Activated T-cell treated with anti-CD3 and anti-CD28 coated beads, Interleukin-2, amount 50 U/mL, for 24 hours (primary cell): ENCODE data around the gene HLF.
"Not testable (repeated sequence)": the region's sequence is repeated elsewhere in the genome, so short reads cannot be mapped to it uniquely, and the experiment has no call there.

Experiments
- DNase-seq: peaks from one replicate; pipeline ENCODE4 v3.0.0-alpha.2; 2020
- H3K27ac Mint-ChIP-seq: 2 replicates; pipeline ENCODE4 v1.8.0; 2020; ENCODE audit warnings: mild to moderate bottlenecking, mixed read lengths
- H3K27me3 Mint-ChIP-seq: 2 replicates; pipeline ENCODE4 v1.8.0; 2020; ENCODE audit warnings: mixed read lengths
- H3K36me3 Mint-ChIP-seq: 2 replicates; pipeline ENCODE4 v1.8.0; 2020; ENCODE audit warnings: low read depth, mixed read lengths
- H3K4me1 Mint-ChIP-seq: 2 replicates; pipeline ENCODE4 v1.8.0; 2020; ENCODE audit warnings: low read depth, mixed read lengths
- H3K4me3 Mint-ChIP-seq: 2 replicates; pipeline ENCODE4 v1.8.0; 2020; ENCODE audit warnings: mild to moderate bottlenecking, moderate library complexity, mixed read lengths
- H3K9me3 Mint-ChIP-seq: 2 replicates; pipeline ENCODE4 v1.8.0; 2020; ENCODE audit warnings: mixed read lengths

The HLF gene

DNA sequence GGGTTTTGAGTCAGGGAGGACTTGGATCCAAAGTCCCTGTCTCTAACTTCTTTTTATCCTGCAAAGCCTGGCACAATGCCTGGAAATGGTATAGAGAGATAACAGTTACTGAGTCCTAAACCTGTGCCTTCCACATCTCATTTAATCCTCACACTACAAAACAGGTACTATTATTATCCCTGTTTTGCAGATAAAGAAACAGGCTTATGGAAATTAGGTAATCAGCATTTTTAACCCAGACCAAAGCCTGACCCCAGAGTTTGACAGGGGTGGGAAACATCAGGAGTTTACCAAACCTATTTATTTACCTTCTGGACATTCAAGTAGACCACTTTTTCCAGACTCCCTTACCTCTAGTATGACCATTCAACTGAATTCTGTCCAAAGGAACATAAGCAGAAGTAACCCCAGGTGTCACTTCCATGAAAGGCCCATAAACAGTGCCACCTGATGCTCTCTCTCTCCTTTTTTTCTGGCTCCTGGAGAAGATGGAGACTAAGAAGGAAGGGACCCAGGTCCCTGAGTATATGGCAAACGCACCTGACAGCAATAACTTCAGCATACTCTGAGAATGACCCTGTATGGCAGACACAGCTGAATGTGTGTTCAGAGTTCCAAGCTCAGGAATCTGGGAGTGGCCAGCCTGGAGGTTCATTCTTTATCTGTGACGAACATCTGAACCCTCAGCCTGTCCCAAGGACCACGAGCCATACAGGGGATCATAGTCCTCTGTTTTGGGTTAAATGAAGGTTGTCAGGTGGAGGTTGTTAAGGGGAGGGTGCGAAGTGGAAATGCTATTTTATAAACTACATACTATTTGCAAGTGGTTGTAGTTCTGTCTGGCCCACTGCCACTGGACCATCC lies 62.7 kb downstream of the HLF start:
- Mint-ChIP-seq H3K36me3 (no peaks in the 10 kb centered on the region), H3K4me3 (no peak overlapping the region)

DNA sequence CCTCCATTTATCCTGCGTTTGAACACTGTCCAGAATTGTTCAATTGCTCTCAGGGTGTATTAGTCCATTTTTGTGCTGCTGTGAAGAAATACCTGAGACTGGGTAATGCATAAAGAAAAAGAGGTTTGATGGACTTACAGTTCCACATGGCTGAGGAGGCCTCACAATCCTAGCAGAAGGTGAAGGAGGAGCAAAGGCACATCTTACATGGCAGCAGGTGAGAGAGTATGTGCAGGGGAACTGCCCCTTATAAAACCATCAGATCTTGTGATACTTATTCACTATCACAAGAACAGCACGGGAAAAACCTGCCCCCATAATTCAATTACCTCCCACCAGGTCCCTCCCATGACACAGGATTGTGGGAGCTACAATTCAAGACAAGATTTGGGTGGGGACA lies 63.8 kb downstream of the HLF start:
- not testable (repeated sequence) for H3K4me3 Mint-ChIP-seq, H3K4me1 Mint-ChIP-seq, H3K27ac Mint-ChIP-seq

More for the DNA sequence above, 62.7 kb downstream of the HLF start:
- DNase-seq, result no peak
- no peak overlapping the region for H3K27ac Mint-ChIP-seq
- H3K9me3 Mint-ChIP-seq, result peaks cover 3% of the 10 kb centered on the region
- H3K27me3 Mint-ChIP-seq, result peaks cover 7% of the 10 kb centered on the region
- H3K4me1 Mint-ChIP-seq, result no peaks in the 10 kb centered on the region

DNA sequence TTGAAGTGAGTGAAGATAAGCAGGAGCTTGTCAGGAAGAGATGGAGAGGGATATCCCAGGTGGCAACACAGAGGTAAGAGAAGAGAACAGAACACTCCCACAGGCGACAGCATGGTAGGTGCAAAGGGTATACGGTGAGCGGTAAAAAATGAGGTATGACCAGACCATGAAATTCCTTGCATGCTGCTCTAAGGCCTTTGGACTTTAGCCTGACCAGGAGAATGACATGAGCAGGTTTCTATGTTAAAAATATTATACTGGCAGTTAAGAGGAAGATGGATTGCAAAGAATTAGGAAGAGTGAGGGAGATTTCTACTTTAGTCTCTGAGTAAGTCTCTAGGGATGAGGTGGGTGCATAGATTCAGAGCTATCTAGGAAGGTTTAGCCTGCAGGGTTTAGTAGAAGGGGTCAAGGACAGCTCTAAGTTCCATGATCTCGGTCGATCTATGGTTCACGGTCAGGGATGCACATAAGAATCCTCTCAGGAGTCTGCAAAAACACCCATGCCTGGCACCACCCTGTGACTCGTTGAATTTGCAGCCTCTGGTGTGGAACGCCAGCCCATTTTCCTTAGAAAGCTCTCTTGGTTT lies 65.7 kb downstream of the HLF start:
- Mint-ChIP-seq H3K27me3 (peaks cover 7% of the 10 kb centered on the region), H3K36me3 (no peaks in the 10 kb centered on the region), H3K4me3 (no peak overlapping the region), H3K27ac (no peak overlapping the region), H3K9me3 (peaks cover 3% of the 10 kb centered on the region), H3K4me1 (no peaks in the 10 kb centered on the region)
- DNase-seq, result no peak

More for the DNA sequence above, 63.8 kb downstream of the HLF start:
- H3K9me3 Mint-ChIP-seq, H3K36me3 Mint-ChIP-seq, H3K27me3 Mint-ChIP-seq, DNase-seq: not testable (repeated sequence)

DNA sequence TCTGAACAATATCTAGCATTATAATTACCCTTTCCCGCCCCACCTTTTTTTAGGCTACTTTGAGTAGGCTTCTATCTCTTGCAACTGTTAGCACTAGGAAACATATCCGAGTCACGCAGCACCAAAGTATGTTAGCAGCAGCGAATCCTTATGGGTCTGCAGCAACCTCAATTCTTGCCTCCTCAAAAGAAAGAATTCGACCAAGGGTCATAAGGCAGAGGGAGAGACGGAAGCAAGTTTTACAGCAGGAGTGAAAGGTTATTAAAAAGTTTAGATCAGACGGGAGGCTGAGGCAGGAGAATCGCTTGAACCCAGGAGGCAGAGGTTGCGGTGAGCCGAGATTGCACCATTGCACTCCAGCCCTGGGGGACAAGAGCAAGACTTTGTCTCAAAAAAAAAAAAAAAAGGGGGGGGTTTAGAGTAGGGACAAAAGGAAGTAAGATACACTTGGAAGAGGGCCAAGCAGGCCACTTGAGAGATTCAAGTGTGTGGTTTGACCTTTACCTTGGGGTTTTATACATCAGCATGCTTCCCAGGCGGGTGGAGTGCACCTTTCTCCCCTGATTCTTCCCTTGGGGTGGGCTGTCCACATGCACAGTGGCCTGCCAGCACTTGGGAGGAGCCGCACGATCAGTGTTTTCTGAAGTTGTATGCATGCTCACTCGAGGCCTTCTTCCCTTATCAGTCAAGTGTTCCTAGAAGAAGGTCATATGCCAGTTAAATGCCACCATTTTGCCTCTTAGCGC lies 67.7 kb downstream of the HLF start:
- no peak for DNase-seq
- Mint-ChIP-seq H3K9me3 (peaks cover 3% of the 10 kb centered on the region), H3K27me3 (peaks cover 2% of the 10 kb centered on the region), H3K36me3 (no peaks in the 10 kb centered on the region), H3K4me3 (no peak overlapping the region), H3K27ac (no peak overlapping the region), H3K4me1 (no peaks in the 10 kb centered on the region)

DNA sequence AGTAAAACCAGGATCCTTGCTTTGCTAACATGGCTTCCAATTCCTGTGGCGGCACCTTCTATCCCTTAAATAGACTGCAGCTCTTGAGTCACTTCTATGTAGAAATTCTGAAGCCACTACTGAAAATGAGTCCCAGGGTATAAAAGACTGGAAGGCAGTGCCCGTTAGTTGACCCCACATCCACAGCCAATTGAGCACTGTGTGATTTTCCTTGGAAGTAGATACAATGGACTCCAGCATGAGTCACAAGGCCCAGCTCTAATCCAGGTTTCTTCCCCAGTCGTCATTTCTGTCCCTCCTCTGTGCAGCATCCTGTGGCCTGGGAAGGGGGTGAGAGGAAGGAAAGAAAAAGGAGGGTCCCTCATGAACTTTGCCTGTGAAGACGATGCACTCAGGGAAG lies 69.5 kb downstream of the HLF start:
- Mint-ChIP-seq H3K27ac (no peak overlapping the region), H3K4me1 (no peaks in the 10 kb centered on the region), H3K4me3 (no peak overlapping the region), H3K36me3 (no peaks in the 10 kb centered on the region), H3K27me3 (peaks cover 13% of the 10 kb centered on the region), H3K9me3 (peaks cover 4% of the 10 kb centered on the region)
- DNase-seq, result no peak

DNA sequence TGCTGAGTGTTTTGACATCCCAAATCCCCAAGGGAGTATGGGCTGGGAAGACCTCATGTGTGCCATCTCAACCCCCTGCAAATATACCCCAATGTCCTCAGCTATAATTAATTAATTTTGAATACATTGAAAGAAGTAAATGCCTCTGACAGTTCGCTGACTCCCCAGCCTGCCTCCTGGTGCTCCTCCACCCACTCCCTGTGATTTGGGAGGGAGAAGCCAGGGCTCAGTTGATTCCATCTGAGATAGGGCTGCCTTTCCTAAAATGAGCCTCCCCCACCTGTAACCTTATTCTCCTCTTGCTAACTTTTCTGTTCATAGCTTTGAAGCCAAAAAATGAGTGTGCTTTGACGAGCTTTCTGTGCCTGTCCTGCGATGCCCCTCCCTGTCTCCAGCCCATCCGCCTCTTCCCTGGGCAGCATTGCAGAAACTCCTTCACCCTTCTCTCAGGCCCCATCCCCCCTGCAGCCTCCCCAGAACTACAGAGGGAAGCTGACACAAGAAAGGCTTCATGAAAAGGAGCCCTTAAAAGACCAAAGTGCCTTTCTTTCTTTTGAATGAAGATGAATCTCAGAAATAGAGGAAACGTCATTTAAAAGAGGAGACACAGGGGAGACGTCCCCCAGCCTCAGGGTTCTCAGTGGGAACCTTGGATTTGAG lies 70.3 kb downstream of the HLF start:
- no peak for DNase-seq
- Mint-ChIP-seq H3K36me3 (no peaks in the 10 kb centered on the region), H3K4me1 (peaks cover 5% of the 10 kb centered on the region), H3K9me3 (peaks cover 4% of the 10 kb centered on the region), H3K27ac (no peak overlapping the region), H3K4me3 (no peak overlapping the region), H3K27me3 (peaks cover 20% of the 10 kb centered on the region)

DNA sequence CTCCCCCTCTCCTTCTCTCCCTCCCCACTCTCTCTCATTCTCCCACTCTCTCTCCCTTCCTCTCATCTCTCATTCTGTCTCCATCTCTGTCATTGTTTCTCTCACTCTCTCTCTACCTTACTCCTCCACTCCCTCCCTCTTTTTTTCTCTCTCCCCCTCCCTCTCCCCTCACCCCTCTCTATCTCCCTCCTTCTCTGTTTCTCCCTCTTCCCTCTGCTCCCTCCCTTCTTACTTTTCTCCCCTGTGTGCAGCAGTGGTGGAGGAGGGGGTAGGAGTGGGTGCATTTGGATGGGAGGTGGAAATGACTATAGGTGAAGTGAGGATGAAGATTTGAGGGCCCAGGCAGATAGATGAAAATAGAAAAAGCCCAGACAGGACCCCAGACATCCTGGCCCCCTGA lies 70.9 kb downstream of the HLF start:
- H3K27me3 Mint-ChIP-seq, result peaks cover 23% of the 10 kb centered on the region
- H3K4me3 Mint-ChIP-seq, result no peak overlapping the region
- H3K9me3 Mint-ChIP-seq, result peaks cover 4% of the 10 kb centered on the region
- H3K4me1 Mint-ChIP-seq, result peaks cover 7% of the 10 kb centered on the region
- H3K36me3 Mint-ChIP-seq, result no peaks in the 10 kb centered on the region
- H3K27ac Mint-ChIP-seq, result no peak overlapping the region
- DNase-seq, result no peak

DNA sequence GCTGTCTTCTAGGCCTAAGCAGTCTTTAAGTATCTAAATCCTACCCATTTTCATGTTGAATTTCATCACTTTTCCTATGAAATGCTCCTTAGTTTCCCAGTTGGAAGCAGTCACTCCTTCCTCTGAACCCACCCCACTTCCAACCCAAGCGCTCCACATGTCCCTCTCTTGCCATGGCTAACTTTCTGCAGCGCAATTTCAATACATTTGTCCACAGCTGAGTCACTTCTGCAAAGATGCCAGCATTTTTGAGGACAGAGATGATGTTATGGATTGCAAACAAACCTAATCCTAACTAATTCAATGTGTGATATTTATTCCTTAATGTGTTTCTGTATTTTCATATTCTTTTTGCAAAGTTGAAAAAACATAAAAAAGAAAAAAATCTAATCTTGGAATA lies 71.7 kb downstream of the HLF start:
- Mint-ChIP-seq H3K4me3 (no peak overlapping the region), H3K27ac (no peak overlapping the region), H3K9me3 (peaks cover 4% of the 10 kb centered on the region), H3K36me3 (no peaks in the 10 kb centered on the region), H3K4me1 (peaks cover 10% of the 10 kb centered on the region), H3K27me3 (peaks cover 23% of the 10 kb centered on the region)
- no peak for DNase-seq

DNA sequence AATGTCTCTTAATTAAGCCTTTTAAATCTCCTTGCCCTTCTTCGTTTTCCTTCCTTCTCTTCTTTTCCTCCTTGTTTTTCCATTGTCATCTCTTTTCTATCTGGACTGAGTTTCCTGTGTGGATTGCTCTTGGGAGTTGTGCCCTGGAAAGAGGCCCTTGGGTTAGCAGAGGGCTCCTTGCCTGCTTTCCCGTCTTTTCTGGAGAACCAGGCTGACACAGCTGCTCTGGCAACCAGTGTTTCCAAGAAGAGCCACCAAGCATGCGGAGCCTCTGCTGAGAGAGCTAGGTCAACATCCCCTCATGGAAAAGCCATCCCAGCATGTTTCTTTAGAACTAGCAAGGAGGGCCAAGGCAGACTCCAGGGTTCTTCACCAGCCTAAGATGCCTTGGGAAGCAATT lies 75.4 kb downstream of the HLF start:
- Mint-ChIP-seq H3K4me1 (peaks cover 38% of the 10 kb centered on the region), H3K9me3 (peaks cover 4% of the 10 kb centered on the region), H3K27ac (no peak overlapping the region), H3K27me3 (peaks cover 25% of the 10 kb centered on the region), H3K4me3 (no peak overlapping the region), H3K36me3 (no peaks in the 10 kb centered on the region)
- no peak for DNase-seq

DNA sequence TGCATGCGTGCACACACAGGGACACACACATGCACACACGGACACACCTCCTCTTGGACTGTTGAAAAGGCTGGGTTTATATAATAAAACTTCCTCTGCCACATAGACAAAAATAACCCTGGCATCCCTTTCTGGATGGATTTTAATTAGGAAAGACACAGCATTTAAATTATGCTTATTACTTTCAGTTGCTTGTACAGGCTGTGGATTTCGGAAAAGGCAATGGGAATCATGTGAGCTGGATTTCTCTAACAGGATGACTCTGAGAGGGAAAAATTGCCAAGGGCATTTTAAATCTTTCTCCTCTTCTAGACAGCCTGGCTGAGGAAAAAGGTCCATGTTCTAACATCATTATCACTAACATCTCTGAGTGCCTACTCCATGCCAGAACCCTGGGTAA lies 75.9 kb downstream of the HLF start:
- no peak overlapping the region for H3K4me3 Mint-ChIP-seq
- DNase-seq, result no peak
- no peak overlapping the region for H3K27ac Mint-ChIP-seq
- H3K4me1 Mint-ChIP-seq, result peaks cover 40% of the 10 kb centered on the region
- H3K9me3 Mint-ChIP-seq, result peaks cover 4% of the 10 kb centered on the region
- no peaks in the 10 kb centered on the region for H3K36me3 Mint-ChIP-seq
- H3K27me3 Mint-ChIP-seq, result peaks cover 25% of the 10 kb centered on the region

DNA sequence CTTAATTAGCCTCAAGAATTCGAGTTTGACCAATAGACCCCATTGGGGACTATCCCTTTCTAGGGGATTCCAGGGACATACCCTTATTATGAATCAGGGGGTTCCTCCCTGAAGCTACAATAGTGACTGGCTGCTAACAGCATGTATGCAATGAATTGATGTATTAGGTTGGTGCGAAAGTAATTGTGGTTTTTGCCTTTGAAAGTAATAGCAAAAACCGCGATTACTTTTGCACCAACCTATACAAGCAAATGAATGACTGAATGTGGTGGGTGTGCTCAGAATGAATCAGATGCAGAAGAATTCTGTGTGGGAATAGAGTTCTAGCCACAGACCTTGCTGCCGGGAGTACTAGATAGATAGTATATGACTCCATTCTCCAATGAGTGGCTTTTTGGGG lies 76.7 kb downstream of the HLF start:
- Mint-ChIP-seq H3K27me3 (peaks cover 27% of the 10 kb centered on the region), H3K4me1 (peaks cover 40% of the 10 kb centered on the region), H3K4me3 (no peak overlapping the region), H3K27ac (no peak overlapping the region), H3K36me3 (no peaks in the 10 kb centered on the region), H3K9me3 (peaks cover 6% of the 10 kb centered on the region)
- DNase-seq, result no peak

DNA sequence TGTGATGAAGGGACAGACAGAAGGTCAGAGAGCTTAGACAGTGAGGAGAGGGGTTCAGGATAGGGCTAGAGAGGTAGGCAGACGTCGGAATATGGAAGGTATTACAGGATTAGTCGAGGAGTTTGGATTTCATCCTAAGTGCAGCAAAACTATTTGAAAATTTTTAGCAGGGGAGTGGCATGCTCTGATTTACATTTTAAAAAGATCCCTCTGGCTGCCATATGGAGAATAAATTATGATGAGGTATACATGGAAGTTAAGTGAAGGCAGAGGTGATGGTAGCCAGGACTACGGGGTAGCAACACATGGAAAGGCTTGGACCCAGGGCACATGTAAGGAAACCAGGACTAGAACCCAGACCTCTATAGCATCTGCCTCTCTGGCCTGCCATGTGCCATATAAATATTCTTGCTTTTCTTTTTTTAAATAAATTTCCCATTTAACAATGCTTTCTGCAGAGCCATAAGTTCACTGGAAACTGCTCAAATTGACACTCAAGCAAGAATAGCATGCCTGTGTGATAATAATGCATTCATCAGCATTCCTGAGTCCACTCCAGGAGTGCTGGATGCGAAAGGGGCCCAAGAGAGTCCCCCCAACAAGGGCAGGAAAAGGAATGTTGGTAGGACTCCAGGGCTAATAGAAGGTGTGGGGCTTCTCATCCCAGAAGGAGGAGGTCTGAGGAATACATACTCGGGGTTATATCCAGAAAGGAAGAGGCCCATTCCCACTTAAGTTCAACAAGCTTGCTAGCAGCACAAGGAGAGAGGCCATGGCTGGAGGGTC lies 78.2 kb downstream of the HLF start:
- H3K27ac Mint-ChIP-seq, result peak overlapping the region; percentile 19
- no peak for DNase-seq
- peaks cover 44% of the 10 kb centered on the region for H3K4me1 Mint-ChIP-seq
- peaks cover 9% of the 10 kb centered on the region for H3K9me3 Mint-ChIP-seq
- no peaks in the 10 kb centered on the region for H3K36me3 Mint-ChIP-seq
- H3K27me3 Mint-ChIP-seq, result peaks cover 28% of the 10 kb centered on the region
- H3K4me3 Mint-ChIP-seq, result no peak overlapping the region

DNA sequence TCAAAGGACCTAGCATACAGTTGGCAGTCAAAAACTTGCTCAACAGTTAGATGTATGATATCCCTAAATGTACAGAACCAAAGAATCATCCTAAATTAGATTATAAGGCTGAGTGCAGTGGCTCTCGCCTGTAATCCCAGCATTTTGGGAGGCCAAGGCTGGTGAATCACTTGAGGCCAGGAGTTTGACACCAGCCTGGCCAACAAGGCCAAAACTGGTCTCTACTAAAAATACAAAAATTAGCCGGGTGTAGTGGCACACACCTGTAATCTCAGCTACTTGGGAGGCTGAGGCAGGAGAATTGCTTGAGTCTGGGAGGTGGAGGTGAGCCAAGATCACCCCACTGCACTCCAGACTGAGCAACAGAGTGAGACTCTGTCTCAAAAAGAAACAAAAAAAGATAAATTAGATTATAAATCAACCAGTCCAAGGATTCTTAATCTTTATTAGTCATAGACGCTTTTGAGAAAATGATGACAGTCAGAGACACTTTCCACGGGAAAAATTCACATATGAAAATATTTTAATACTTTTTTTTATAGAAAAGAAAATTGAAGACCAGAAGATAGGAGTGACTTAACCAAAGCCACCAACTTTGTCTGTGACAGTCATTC lies 79.2 kb downstream of the HLF start:
- H3K4me3 Mint-ChIP-seq, result no peak overlapping the region
- peaks cover 5% of the 10 kb centered on the region for H3K9me3 Mint-ChIP-seq
- H3K27ac Mint-ChIP-seq, result peak overlapping the region; percentile 75
- H3K27me3 Mint-ChIP-seq, result peaks cover 18% of the 10 kb centered on the region
- no peak for DNase-seq
- peaks cover 54% of the 10 kb centered on the region for H3K4me1 Mint-ChIP-seq
- no peaks in the 10 kb centered on the region for H3K36me3 Mint-ChIP-seq
